Measurements from ENCODE around the gene BRCA1. TPM values are rescaled to one million over a fixed set of nuclear protein-coding genes. Genes with fewer than 3 reads are reported as not detected.
"Not testable (repeated sequence)": the region's sequence is repeated elsewhere in the genome, so short reads cannot be mapped to it uniquely, and the experiment has no call there.

The BRCA1 gene
- total RNA-seq, 1 donor from 2014 or later, result 6.1 TPM

DNA sequence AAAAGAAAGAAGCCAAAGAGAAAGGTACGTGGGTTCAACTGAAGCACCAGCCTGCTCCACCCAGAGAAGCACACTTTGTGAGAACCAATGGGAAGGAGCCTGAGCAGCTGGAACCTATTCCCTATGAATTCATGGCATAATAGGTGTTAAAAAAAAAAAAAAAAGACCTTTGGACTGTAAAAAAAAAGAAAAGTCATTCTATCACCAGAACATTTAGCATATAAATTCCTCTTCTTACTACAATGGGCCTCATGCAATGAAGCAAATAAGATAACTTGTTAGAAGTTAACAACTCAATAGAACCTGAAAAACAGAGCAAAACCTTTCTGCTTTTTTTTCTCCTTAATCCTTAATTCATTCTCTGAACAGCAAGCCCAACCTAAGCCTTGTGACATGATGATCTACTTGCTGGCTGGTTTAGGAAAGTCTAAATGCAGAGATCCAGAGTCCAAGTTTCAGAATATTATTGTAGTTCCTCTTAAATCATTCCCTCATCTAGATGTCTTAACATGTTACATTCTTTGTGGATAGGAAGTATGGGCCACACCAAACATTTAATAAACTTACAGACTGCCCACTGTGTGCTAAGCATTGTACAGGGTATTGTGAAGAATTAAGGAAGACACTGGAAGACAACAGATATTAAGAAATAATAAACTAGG, 45.4 kb downstream of the BRCA1 start:
- intact Hi-C loops (cut with DNase I), result no loop called here

DNA sequence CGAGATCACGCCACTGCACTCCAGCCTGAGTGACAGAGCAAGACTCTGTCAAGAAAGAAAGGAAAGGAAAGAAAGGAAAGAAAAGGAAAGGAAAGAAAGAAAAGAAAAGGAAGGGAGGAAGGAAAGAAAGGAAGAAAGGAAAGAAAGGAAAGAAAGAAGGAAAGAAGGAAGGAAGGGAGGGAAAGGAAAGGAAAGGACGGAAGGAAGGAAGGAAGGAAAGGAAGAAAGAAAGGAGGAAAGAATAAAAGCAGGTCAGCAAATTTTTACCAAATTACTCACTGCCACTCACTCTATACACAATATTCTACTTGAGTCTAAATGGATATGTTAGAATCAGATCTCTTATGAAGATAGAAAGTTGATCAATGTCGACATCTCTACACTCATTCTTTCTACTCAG, 50.3 kb downstream of the BRCA1 start:
- no peak for DNase-seq (ENCODE audit: low spot score)
- intact Hi-C loops (cut with DNase I), result no loop called here

More for the DNA sequence above, 45.4 kb downstream of the BRCA1 start:
- DNase-seq (ENCODE audit: low spot score), result no peak

DNA sequence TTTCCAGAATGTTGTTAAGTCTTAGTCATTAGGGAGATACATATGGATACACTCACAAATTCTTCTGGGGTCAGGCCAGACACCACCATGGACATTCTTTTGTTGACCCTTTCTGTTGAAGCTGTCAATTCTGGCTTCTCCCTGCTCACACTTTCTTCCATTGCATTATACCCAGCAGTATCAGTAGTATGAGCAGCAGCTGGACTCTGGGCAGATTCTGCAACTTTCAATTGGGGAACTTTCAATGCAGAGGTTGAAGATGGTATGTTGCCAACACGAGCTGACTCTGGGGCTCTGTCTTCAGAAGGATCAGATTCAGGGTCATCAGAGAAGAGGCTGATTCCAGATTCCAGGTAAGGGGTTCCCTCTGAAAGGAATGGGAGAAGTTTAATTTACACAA, 54.3 kb downstream of the BRCA1 start:
- intact Hi-C loops (cut with DNase I), result no loop called here
- no peak for DNase-seq (ENCODE audit: low spot score)

DNA sequence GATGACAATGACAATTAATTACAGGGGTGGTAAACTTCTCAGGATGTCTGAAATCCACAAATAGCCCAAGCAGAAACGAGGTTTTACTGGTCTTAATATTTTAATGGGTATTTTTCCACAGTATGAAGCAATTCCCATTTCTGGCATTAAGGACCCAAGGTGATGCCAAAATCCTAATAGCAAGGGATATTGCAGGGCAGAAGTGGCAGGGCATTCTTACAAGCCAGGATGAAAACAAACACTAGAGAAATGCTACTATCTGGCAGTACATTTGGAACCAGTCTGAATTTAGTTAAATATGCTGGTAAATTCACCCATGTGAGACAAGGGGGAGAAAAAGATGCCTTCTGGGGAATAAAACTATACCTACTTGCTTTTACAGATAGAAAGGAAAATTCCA, 54.9 kb downstream of the BRCA1 start:
- intact Hi-C loops (cut with DNase I), result no loop called here
- DNase-seq (ENCODE audit: low spot score), result no peak

DNA sequence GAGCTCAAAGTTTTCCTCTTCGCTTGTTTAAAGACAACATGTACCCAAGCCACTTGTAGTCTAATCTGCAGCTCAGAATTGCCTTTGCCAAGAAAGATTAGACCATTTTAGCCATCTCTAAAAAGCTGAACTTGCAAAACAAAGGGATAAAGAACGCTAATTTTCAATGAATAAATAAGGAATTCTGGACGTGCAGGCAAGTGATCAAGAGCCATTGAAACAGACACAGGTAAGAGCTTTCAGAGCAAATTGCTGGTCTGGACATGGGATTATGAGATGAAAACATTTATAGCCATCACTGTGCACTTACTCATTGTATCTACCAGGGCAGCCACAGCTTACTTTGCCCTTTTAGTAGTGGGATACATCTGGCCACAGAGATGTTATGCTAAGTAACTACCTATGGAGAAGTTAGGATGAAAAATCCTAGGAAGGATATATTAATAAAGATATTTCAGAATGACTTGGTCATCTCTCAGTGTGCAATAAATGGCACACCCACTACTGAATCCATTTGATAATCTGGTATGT, 55.7 kb downstream of the BRCA1 start:
- DNase-seq (ENCODE audit: low spot score), result no peak
- intact Hi-C loops (cut with DNase I), result no loop called here

DNA sequence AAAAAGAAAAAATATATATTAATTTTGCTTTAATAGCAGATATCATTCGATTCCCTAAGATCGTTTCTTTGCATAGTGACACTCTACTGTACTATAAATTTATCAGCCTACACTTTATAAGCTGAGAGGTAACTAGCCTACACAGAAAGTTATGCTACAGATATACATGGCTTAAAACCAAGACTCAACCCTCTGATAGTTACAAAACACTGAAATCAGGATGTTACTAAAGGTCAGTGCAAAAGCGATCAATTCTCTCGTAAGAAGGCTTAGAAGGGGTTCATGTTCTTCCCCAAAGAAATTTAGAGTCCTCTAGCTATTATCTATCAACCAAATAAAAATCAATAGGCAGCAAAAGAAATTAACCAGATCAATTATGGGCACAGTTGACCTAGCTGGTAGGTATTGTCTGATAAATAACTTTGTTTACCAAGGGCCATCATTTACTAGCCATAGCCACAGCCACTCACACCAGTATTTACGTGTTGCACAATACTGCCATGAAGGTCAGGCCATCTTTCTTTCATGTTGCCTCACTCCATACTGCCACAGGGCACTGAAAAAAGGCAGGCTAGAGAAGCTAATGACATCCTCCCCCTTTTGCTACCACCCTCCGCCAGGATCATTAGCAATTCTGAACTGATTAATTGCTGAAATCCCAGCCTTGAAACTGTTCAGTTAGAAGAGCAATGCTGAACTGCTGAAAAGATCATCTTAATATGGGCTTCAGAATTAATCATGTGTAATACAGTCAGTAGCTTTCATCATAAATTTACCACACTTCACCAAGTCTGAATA, 56.4 kb downstream of the BRCA1 start:
- intact Hi-C loops (cut with DNase I), result no loop called here
- DNase-seq (ENCODE audit: low spot score), result no peak

DNA sequence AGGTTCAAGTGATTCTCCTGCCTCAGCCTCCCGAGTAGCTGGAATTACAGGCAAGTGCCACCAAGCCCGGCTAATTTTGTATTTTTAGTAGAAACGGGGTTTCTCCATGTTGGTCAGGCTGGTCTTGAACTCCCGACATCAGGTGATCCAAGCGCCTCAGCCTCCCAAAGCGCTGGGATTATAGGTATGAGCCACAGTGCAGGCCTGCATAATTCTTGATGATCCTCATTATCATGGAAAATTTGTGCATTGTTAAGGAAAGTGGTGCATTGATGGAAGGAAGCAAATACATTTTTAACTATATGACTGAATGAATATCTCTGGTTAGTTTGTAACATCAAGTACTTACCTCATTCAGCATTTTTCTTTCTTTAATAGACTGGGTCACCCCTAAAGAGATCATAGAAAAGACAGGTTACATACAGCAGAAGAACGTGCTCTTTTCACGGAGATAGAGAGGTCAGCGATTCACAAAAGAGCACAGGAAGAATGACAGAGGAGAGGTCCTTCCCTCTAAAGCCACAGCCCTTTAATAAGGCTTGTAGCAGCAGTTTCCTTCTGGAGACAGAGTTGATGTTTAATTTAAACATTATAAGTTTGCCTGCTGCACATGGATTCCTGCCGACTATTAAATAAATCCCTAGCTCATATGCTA, 62.1 kb downstream of the BRCA1 start:
- DNase-seq (ENCODE audit: low spot score), result no peak
- intact Hi-C loops (cut with DNase I), result no loop called here

DNA sequence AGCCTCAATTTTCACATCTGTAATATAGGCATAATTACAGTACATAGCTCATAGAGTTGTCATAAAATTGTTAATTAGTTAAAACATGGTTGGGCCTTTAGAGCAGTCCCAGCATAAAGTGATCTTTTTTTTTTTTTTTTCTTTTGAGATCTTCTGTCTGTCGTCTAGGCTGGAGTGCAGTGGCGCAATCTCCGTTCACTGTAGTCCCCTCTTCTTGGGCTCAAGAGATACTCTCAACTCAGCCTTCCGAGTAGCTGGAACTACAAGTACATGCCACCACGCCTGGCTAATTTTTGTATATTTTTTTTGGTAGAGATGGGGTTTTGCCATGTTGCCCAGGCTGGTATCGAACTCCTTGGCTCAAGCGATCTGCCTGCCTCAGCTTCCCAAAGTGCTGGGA, 69.1 kb downstream of the BRCA1 start:
- intact Hi-C loops (cut with DNase I), result no loop called here
- DNase-seq (ENCODE audit: low spot score), result no peak

DNA sequence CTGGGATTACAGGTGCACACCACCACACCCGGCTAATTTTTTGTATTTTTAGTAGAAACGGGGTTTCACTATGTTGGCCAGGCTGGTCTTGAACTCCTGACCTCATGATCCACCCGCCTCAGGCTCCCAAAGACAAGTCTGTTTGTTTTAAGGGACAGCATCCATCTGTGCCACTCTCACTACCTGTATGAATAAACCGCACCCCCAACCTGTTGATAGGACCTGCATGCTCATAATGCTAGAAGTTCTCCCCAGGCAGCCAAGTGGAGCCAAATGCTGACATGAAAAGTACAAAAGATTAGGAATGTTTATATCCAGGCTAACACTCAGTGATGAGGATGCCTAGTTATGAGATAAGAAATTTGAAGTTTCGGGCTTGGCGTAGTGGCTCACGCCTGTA, 72.2 kb downstream of the BRCA1 start:
- DNase-seq (ENCODE audit: low spot score); intact Hi-C loops (cut with DNase I): not testable (repeated sequence)

DNA sequence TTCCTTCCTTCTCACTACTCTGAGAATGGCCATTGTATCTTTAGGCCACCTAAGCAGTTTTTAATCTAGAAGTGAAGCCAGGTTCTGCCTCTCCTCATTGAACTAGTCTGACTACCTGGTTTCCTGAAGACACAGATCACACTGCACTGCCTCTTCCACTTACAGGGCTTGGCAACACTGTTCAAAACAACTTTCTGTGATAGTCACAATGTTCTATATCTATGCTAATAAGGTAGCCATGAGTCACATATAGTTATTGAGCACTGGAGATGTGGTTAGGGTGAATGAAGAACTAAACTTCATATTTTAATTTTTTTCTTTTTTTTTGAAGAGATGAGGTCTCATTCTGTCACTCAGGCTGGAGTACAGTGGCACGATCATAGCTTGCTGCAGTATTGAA, 73.2 kb downstream of the BRCA1 start:
- DNase-seq (ENCODE audit: low spot score), result no peak
- intact Hi-C loops (cut with DNase I), result no loop called here

DNA sequence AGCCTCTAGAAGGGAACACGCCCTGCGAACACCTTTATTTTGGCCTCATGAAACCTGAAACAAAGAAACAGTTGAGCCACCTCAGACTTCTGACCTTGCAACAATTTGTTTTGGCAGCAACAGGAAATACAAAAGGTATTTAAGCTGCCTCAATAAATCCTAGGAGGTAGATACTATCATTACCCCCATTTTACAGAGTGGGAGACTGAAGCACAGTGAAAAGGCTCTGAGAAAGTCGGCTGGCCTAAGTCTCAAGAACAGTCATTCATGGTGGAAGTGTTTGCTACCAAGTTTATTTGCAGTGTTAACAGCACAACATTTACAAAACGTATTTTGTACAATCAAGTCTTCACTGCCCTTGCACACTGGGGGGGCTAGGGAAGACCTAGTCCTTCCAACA, 81.1 kb downstream of the BRCA1 start:
- intact Hi-C loops (cut with DNase I), result no loop called here
- peak; percentile 24 for DNase-seq (ENCODE audit: low spot score)

DNA sequence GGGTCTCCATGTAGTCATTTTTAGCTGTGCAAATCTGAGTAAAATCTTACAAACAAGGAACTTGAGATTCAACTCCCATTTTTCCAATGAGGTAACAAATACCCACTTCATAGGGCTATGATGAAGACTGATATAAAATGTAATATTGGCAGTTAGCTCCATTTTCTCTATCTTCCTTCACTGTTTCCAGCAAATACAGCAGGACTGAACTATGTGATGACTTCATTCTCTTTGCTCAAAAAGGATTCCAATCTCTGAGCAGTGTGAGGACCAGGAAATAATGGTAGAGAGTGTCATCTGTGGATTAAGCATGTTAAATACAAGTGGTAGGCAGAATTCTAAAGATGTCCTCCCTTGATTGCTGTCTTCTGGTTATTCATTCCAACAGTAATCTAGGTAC, 81.9 kb downstream of the BRCA1 start:
- DNase-seq (ENCODE audit: low spot score), result no peak
- intact Hi-C loops (cut with DNase I), result no loop called here

DNA sequence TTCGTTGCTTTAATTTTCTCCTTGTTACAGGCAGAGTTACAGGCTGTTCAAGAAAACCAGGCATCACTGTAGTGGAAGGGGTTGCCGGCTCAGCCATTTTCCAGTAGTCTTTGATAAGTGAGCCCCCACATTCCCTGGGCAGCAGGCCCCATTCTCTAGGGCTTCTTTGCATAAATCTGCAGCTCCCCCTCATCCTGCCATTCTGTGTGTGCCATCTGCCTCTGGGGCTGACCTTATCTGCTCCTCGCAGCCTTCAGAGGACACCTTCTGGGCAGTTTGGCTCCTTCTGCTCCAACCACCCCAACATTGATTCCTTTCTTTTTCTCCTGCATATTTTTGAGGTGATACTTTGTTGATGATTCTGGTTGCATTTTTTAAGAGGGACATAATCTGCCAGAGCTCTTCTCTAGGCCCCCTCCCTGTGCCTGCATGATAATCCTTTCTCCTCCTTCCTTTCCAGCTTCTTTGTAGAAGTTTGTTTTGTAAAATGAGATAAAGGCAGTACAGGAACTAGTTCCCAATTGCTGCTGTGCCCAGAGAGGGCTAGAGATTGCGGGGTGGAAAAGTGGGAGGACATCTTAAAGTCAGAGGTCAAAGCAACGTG, 83.0 kb downstream of the BRCA1 start:
- intact Hi-C loops (cut with DNase I), result no loop called here
- DNase-seq (ENCODE audit: low spot score), result peak; percentile 17

DNA sequence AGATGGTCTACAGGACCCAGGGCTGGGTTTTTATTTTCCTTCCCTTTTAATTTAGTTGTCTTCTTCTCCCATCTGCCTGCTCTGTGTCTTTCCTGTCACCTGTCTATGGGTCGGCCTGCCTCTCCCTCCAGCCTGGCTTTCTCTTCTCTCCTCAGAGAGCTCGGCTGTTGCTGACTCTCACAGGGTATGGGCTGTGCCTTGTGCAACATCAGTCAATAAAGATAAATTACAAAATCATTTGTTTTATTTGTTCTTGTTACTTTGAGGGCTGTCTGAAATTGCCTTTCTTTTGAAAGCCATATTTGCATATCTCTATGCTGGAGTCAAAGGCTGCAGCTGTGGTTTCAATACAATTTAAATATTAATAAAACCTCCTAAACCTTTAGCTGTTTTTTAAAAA, 84.5 kb downstream of the BRCA1 start:
- intact Hi-C loops (cut with DNase I), result no loop called here

DNA sequence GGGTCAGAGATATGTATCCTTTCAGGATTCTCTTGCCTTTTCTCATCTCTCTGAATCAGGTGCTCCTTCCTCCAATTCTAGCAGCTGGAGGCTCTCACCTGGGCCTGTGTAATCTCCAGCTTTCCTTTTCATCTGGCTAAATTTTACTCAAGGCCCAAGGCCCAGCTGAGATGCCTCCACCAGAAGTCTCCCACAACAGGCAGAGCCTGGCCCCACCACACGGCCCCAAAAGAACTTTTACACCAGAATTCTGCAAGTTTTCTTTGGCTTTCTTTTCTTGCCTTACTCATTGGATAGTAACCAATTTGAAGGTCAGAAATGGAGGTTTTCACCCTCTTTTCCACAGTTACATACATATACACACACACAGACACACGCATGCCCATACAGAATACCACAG, 85.5 kb downstream of the BRCA1 start:
- no peak for DNase-seq (ENCODE audit: low spot score)
- intact Hi-C loops (cut with DNase I), result no loop called here

More for the DNA sequence above, 84.5 kb downstream of the BRCA1 start:
- DNase-seq (ENCODE audit: low spot score), result peak; percentile 33

DNA sequence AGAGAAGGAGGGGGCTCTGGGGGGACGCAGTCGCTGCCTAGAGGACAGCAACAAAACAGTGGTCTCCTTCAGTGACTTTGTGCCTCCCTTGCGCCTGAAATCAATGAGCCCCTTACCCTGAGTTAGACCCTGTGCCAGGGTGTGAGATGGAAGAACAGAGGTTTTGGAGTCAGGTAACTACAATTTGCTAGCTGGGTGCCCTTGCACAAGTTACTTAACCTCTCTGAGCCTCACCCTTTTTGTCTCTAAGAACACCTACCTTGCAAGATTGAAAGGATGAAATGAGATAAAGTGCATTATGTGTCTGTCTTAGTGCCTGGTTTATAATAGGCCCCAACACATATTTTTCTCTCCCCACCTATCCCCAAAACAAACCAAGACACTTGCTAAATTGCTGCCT, 90.3 kb downstream of the BRCA1 start:
- no peak for DNase-seq (ENCODE audit: low spot score)
- intact Hi-C loops (cut with DNase I), result no loop called here

DNA sequence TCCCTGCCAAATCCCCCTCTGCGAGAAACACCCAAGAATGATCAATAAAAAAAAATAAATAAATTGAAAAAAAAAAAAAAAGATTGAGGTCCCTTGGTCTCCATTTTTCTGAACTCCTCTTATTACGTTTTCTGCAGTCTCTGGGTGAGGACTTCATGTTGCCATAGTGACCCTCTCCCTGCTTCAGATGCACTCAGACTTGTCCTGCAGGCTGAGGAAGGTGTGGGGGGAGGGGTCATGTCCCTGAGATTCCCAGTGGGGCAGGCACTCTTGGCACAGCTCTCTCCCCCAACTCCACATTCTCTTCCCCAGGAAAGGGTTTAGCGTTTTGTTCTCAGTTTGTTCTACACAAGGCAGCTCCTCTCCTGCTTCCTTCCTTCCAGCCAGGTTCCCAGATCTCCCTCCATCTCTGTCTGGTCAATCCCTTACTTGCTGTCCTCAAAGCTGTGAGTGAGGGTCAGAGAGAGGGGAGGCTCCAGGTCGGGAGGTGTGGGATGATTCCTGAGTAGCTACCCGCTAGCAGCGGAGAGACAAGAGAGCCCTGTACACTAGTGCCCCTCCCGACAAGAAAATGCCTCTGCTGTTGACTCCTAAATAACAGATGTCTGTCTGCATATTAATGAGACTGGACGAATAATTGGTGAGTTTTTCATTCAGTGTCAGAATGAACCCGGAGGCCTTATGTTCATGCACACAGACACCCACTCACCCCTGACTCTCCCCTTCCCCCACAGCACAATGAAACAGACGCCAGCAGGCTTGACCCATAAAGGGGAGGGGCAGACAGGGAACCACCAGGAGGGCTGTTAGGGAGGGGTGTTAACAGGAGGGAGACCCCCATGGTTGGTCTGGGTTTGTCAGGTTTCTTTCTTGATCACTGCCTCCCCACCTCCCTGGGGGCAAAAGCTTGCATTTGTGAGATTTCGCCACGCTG, 90.9 kb downstream of the BRCA1 start:
- DNase-seq (ENCODE audit: low spot score), result no peak
- intact Hi-C loops (cut with DNase I), result no loop called here

DNA sequence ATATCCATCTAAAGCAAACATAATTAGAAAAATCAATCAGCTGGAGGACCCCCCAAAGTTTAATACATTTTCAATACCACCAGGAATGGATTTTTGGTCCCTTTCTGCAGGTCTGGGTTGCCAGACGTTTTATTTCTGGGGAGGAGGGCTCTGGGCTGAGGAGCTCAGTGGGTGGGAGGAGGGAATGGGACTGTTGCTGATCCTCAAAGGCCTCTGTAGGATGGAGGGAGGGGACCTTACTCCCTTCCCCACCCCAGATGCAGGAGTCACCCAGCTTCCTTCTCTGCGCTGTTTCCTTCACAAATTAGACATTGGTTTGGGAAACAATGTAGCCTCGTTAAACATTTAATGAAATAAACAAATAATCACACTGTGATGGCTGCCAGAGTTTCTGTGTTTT, 93.5 kb downstream of the BRCA1 start:
- intact Hi-C loops (cut with DNase I), result no loop called here
- DNase-seq (ENCODE audit: low spot score), result no peak

DNA sequence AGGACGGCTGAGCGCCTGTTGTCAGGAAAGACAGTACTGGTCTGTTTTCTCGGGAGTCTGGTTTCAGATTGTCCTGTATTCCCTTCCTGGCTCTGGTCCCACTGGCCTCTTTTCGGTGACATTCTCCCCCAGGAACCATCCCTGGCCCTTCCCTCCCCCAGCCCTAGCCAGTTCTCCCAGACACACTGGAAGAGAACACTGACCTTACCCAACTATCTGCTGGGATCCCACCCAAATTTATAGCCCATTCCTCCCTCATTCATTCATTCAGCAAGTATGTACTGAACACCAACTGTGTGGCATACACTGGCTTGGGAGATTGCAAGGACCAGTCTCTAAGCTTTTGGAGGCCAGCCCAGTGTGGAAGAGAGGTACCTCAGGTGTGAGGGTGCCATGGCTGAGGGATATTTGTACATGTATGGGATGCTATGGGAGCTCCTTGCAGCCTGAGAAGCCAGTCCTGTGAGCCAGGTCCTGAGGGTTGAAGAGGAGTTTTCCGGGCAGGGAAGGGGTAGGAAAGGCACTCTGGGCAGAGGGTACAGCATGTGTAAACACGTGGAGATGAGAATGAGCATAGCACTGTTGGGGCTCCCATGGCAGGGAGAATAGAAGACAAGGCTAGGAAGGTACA, 94.9 kb downstream of the BRCA1 start:
- no peak for DNase-seq (ENCODE audit: low spot score)
- intact Hi-C loops (cut with DNase I), result no loop called here

All from cardiac septum (tissue), 1 donor.